GM19238 (cell line): ENCODE measurements around the gene CAVIN2.
"Not testable (repeated sequence)": the region's sequence is repeated elsewhere in the genome, so short reads cannot be mapped to it uniquely, and the experiment has no call there.

ENCODE experiments used
- DNase-seq: peaks from one replicate; pipeline ENCODE4 v3.0.0; 2011; ENCODE audit warnings: low spot score; ENCODE audit not compliant: insufficient read length

Gene CAVIN2

GRCh38 chr2:191802180-191802579 lies 44.7 kb downstream of the CAVIN2 start:
- no peak for DNase-seq

GRCh38 chr2:191800874-191801273 lies 46.0 kb downstream of the CAVIN2 start:
- no peak for DNase-seq

GRCh38 chr2:191799526-191799925 lies 47.4 kb downstream of the CAVIN2 start:
- DNase-seq = no peak

GRCh38 chr2:191797942-191798876 lies 48.7 kb downstream of the CAVIN2 start:
- no peak for DNase-seq

GRCh38 chr2:191797500-191797899 lies 49.4 kb downstream of the CAVIN2 start:
- DNase-seq = no peak

- DNase-seq = no peak
These were observed 51.2 kb downstream of the CAVIN2 start for GRCh38 chr2:191795715-191796114.

GRCh38 chr2:191791953-191792560 lies 54.8 kb downstream of the CAVIN2 start:
- DNase-seq = no peak

- no peak for DNase-seq
These were observed 56.2 kb downstream of the CAVIN2 start for GRCh38 chr2:191790737-191791136.

GRCh38 chr2:191789796-191790195 lies 57.1 kb downstream of the CAVIN2 start:
- no peak for DNase-seq

GRCh38 chr2:191786694-191787093 lies 60.2 kb downstream of the CAVIN2 start:
- DNase-seq = no peak

- not testable (repeated sequence) for DNase-seq
These were observed 61.2 kb downstream of the CAVIN2 start for GRCh38 chr2:191785651-191786050.
